ENCODE results near the gene OCIAD1.
"Not testable (repeated sequence)": the region's sequence is repeated elsewhere in the genome, so short reads cannot be mapped to it uniquely, and the experiment has no call there.

The OCIAD1 gene

GRCh38 chr4:48830706-48831531 lies at the start of gene OCIAD1:
OCIAD1 (plus strand) TSS chr4:48831088; CDS start chr4:48832625, 1,537 bp downstream.
- DNase-seq: peak; percentile 99

GRCh38 chr4:48781968-48782367 lies 48.9 kb upstream of the OCIAD1 start:
- no peak for DNase-seq

- no peak for DNase-seq
Observed at GRCh38 chr4:48785302-48785701, 45.6 kb upstream of the OCIAD1 start.

GRCh38 chr4:48786549-48786948 lies 44.3 kb upstream of the OCIAD1 start:
- no peak for DNase-seq

GRCh38 chr4:48787056-48787455 lies 43.8 kb upstream of the OCIAD1 start:
- DNase-seq: no peak

- no peak for DNase-seq
Observed at GRCh38 chr4:48790561-48790960, 40.3 kb upstream of the OCIAD1 start.

- no peak for DNase-seq
Observed at GRCh38 chr4:48791313-48791712, 39.6 kb upstream of the OCIAD1 start.

- DNase-seq: peak; percentile 14
Observed at GRCh38 chr4:48792348-48793006, 38.4 kb upstream of the OCIAD1 start.

GRCh38 chr4:48795108-48795507 lies 35.8 kb upstream of the OCIAD1 start:
- no peak for DNase-seq

- no peak for DNase-seq
Observed at GRCh38 chr4:48796191-48796926, 34.5 kb upstream of the OCIAD1 start.

- DNase-seq: no peak
Observed at GRCh38 chr4:48796927-48797679, 33.8 kb upstream of the OCIAD1 start.

GRCh38 chr4:48798117-48798516 lies 32.8 kb upstream of the OCIAD1 start:
- DNase-seq: no peak

GRCh38 chr4:48799157-48799556 lies 31.7 kb upstream of the OCIAD1 start:
- DNase-seq: no peak

- DNase-seq: not testable (repeated sequence)
Observed at GRCh38 chr4:48800155-48800554, 30.7 kb upstream of the OCIAD1 start.

- DNase-seq: no peak
Observed at GRCh38 chr4:48801016-48801715, 29.7 kb upstream of the OCIAD1 start.

- DNase-seq: no peak
Observed at GRCh38 chr4:48804584-48805301, 26.1 kb upstream of the OCIAD1 start.

- DNase-seq: no peak
Observed at GRCh38 chr4:48812866-48813265, 18.0 kb upstream of the OCIAD1 start.

- no peak for DNase-seq
Observed at GRCh38 chr4:48813964-48814363, 16.9 kb upstream of the OCIAD1 start.

- DNase-seq: no peak
Observed at GRCh38 chr4:48815483-48815882, 15.4 kb upstream of the OCIAD1 start.

- not testable (repeated sequence) for DNase-seq
Observed at GRCh38 chr4:48816297-48816696, 14.6 kb upstream of the OCIAD1 start.

GRCh38 chr4:48816971-48817370 lies 13.9 kb upstream of the OCIAD1 start:
- no peak for DNase-seq

- DNase-seq: not testable (repeated sequence)
Observed at GRCh38 chr4:48821431-48821830, 9.5 kb upstream of the OCIAD1 start.
